ENCODE data around the gene FCGR3A.

- TF ChIP-seq EP300 (IDR thresholded peaks at IDR 0.05) (no peak), CTCF (IDR thresholded peaks at IDR 0.05) (no peak), POLR2AphosphoS5 (IDR thresholded peaks at IDR 0.05) (no peak)
These were observed 37.9 kb downstream of the FCGR3A start for GRCh38 chr1:161511756-161512060.

Measured in gastroesophageal sphincter (tissue), 3 donors.